SK-N-SH (cell line): ENCODE measurements around the gene DSP.

Experiments
- CTCF ChIP-seq: fragments of 200-600 bp; sonication (generic); IDR thresholded peaks from 2 replicates; pipeline ENCODE4 v1.6.1; 2017; ENCODE audit warnings: antibody characterized with exemption, mild to moderate bottlenecking, moderate library complexity
- EP300 ChIP-seq, 2 experiments: IDR thresholded peaks; 2 replicates each; pipeline versions ENCODE4 v1.4.0 to v1.6.1; 2012; ENCODE audit warnings: borderline replicate concordance in 1 of 2, low read depth in 1 of 2, low read length in 1 of 2
- FOXJ3 ChIP-seq: sonication (generic); formaldehyde crosslinking; IDR thresholded peaks from 2 replicates; pipeline ENCODE4 v1.5.1; 2020; ENCODE audit warnings: mild to moderate bottlenecking, missing genetic modification reagents
- POLR2AphosphoS5 ChIP-seq: IDR thresholded peaks from 2 replicates; pipeline ENCODE4 v1.6.1; 2012; ENCODE audit warnings: low read depth, low read length
- RAD21 ChIP-seq: IDR thresholded peaks from 2 replicates; pipeline ENCODE4 v1.6.1; 2012; ENCODE audit warnings: mild to moderate bottlenecking, low read length
- RFX5 ChIP-seq: IDR thresholded peaks from 2 replicates; pipeline ENCODE4 v1.6.1; 2012; ENCODE audit warnings: mild to moderate bottlenecking, improper control_type of control experiment, low read length
- SIN3A ChIP-seq: IDR thresholded peaks from 2 replicates; pipeline ENCODE4 v1.6.1; 2012; ENCODE audit warnings: low read depth, mild to moderate bottlenecking, low read length, moderate library complexity, borderline replicate concordance
- TAF1 ChIP-seq: IDR thresholded peaks from 2 replicates; pipeline ENCODE4 v1.6.1; 2012; ENCODE audit warnings: low read depth, mild to moderate bottlenecking, low read length, moderate library complexity, borderline replicate concordance
- TEAD4 ChIP-seq: IDR thresholded peaks from 2 replicates; pipeline ENCODE4 v1.4.0; 2012; ENCODE audit warnings: mild to moderate bottlenecking, borderline replicate concordance; ENCODE audit not compliant: insufficient read depth
- ZBTB33 ChIP-seq: IDR thresholded peaks from 2 replicates; pipeline ENCODE4 v1.4.0; 2012; ENCODE audit warnings: low read depth, borderline replicate concordance

GRCh38 chr6:7630792-7631191 lies 89.3 kb downstream of the DSP start:
- TF ChIP-seq FOXJ3 (CRISPR knock-in tag), result no peak
- no peak for TF ChIP-seq RAD21
- no peak for TF ChIP-seq EP300 (IDR thresholded peaks at IDR 0.05; ENCODE audit: borderline replicate concordance in 1 of 2, low read depth in 1 of 2, low read length in 1 of 2)
- TF ChIP-seq CTCF, result no peak
- TF ChIP-seq TEAD4, result no peak
- no peak for TF ChIP-seq ZBTB33
- TF ChIP-seq SIN3A, result no peak
- no peak for TF ChIP-seq TAF1
- TF ChIP-seq POLR2AphosphoS5, result no peak
- no peak for TF ChIP-seq RFX5
